Skin epidermis (tissue), 12 donors: ENCODE data around the gene CACNA2D4.

Experiments
- H3K27ac ChIP-seq, 21 experiments: fragments of 200-600 bp; sonication (generic) in 11 of 21; one replicate each; pipeline ENCODE4 v1.5.0; 2020; ENCODE audit warnings: mild to moderate bottlenecking in 3 of 21, inconsistent platforms in 2 of 21, moderate library complexity in 2 of 21
- H3K4me3 ChIP-seq, 7 experiments: fragments of 200-600 bp; sonication (generic) in 2 of 7; one replicate each; pipeline ENCODE4 v1.5.0; 2020; ENCODE audit warnings: inconsistent platforms in 2 of 7, mild to moderate bottlenecking in 2 of 7, moderate library complexity in 1 of 7

Gene CACNA2D4

GRCh38 chr12:1922075-1922709 lies 3.7 kb upstream of the CACNA2D4 start:
- Histone ChIP-seq H3K27ac (no peak overlapping the region), H3K4me3 (no peak overlapping the region)

GRCh38 chr12:1920971-1921370 lies 2.5 kb upstream of the CACNA2D4 start:
- no peak overlapping the region for H3K4me3 ChIP-seq
- no peak overlapping the region for H3K27ac ChIP-seq

- Histone ChIP-seq H3K27ac (no peak overlapping the region), H3K4me3 (no peak overlapping the region)
Observed at GRCh38 chr12:1920436-1920835, 2.0 kb upstream of the CACNA2D4 start.

DNA sequence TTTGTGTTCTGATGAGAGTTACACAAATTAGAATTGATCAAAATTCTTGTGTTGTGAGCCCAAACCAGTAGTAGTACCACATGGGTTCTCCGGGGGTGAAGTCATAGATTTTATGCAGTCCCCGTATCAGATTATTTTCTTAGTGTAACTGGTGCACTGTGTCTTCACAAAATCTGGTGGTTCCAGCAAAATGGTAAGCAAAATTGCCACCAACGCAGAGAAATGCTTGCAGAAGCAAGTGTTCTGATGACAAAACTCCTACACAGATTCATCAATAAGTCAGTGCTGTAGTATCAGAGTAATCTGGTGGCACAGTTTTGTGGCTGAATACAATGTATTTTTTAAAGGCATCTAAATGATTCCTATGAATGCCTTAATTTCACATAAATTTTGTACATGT lies 1.3 kb upstream of the CACNA2D4 start:
- H3K4me3 ChIP-seq, result no peak overlapping the region
- H3K27ac ChIP-seq, result no peak overlapping the region

DNA sequence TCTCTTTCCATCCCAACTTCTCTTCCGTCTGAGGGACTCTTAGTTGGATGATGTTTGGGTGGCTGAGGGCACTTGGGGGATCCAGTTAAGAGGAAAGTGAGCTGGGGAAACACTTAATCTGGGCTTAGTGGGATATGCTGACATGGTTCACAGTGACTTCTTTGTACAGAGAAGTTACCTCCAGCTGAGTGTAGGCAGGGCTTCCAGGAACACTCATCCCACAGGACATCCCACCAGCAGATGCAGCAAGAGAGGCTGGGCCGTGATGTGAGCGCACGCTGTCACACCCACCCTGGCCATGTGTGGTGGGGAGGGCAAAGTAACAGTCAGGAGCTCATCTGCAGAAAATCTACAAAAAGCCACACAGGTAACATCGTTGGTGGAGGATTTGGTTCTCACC lies 832 bp upstream of the CACNA2D4 start:
- H3K27ac ChIP-seq, result peak overlapping the region in 1 of 21 experiments; percentile 83

GRCh38 chr12:1918884-1919236 lies 408 bp upstream of the CACNA2D4 start:
- peak overlapping the region in 13 of 21 experiments; percentile 27 to 86 (median 72) for H3K27ac ChIP-seq
- peak overlapping the region in 3 of 7 experiments; percentile 23 to 34 (median 30) for H3K4me3 ChIP-seq

More for the DNA sequence above, 832 bp upstream of the CACNA2D4 start:
- no peak overlapping the region for H3K4me3 ChIP-seq

GRCh38 chr12:1917172-1918070 lies 1.0 kb downstream of the CACNA2D4 start:
- Histone ChIP-seq H3K27ac (peak overlapping the region; percentile 19 to 87 (median 74)), H3K4me3 (peak overlapping the region in 5 of 7 experiments; percentile 13 to 34 (median 23))

GRCh38 chr12:1916371-1917171 lies 1.9 kb downstream of the CACNA2D4 start:
- no peak overlapping the region for H3K4me3 ChIP-seq
- no peak overlapping the region for H3K27ac ChIP-seq

DNA sequence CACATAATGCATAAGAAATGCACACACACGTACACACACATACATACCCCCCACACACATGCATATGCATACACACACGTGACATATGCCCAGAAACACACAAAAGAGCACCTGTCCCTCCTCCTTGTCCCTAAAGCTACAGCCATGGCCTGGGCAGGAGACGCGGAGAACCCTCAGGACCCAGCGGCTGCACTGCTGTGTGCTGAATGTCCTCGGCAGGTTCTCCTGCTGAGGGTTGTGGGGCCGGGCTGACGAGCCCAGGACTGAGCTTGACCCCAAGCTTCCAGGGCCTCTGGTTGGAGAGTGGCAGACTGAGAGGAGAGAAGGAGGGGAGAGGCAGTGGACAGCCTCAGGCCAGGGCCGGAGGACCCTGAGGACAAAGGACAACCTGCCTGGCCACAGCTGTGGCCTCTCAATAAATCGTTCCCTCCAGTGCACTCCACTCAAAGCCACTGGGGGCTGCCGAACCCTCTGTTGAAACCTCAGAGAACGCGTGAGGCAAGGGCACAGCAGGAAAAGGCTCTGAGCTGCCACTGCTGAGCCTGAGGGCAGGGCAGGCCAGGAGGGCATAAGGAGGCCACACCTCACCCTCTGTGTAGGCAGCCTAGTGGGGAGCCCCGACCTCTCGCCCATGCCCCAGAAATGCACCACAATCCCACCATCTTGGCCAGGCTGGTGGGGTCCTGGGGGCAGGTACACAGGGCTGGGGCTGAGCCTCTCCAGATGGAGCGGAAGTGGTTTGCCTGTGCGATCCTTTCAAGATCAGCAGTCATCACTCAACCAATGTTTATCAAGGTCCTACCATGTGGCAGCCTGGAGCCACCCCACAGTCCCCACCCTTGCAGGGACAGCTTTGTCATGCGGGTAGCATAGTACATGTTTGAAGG lies 3.1 kb downstream of the CACNA2D4 start:
- no peak overlapping the region for H3K4me3 ChIP-seq
- H3K27ac ChIP-seq, result no peak overlapping the region

DNA sequence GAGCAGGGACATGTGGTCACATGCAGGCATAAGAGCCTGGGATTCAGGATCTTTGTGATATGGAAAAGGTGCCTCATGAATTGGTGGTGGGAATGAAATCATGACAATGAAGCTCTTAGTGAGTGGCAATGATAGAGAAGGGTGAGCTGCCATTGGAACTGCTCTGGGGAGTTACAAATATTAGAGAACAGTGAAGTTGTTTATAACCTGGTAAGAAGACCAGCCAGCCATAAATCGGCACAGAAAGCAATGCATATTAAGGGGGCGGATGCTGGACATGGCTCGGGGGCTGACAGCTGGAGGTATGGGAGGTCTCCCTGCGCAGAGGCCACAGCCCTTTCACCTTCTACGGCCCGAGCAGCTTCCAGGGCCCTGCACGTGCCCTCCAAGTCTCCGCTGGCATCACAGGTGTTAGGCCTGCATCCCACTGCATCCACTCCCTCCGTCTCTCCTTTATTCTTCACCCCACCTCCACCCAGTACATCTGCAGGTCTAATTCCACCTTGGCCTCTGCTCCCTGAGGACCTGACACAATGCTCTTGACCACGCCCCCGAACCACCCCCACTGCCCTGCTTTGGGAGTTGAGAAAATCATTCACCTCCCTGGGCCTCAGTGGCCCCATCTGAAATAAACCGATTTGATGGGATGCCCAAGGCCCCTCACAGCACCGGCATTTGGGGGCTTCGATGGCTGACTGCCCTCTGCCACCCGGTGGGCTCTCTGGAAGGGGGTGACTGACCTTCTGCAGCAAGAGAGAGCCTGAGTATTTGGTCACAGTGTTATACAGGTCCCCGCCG lies 4.1 kb downstream of the CACNA2D4 start:
- H3K4me3 ChIP-seq, result no peak overlapping the region
- no peak overlapping the region for H3K27ac ChIP-seq

GRCh38 chr12:1913377-1914113 lies 4.9 kb downstream of the CACNA2D4 start:
- Histone ChIP-seq H3K27ac (no peak overlapping the region), H3K4me3 (no peak overlapping the region)

DNA sequence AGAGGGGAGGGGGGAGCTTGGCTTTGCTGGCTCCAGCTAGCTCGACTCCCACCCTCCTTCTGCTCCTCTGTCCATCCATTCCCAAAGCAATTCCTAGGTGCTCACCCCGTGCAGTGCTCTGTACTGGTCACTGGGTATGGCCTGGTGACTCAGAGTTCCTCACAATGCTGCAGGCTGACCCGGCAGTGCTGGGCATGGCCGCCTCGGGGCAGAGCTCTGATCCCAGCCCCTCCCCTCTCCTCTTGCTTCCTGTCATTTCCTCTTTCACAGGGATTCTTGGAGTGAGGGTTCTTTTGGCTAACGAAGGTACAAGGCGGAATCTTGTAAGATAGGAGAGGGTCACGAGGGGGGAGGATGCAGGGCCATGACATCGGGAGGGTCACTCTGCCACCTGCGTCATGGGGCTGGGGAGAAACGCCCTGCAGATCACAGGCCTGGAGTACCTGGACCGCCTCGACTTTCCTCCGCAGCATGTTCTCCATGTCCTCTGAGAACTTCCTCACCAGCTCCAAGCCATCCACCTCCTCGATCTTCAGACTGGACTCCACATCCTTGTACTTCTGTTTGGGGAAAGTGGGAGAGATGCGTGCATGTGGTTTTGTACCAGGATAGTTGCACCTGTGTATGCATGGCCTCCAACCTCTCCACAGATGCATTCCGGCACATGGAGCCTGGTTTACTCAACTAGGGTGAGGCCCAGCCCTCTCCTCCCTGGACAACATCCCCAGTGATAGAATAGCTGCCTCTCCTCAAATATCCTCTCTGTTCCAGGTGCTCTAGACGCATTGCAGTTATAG lies 5.7 kb downstream of the CACNA2D4 start:
- Histone ChIP-seq H3K27ac (no peak overlapping the region), H3K4me3 (no peak overlapping the region)

GRCh38 chr12:1911598-1912575 lies 6.6 kb downstream of the CACNA2D4 start:
- Histone ChIP-seq H3K4me3 (no peak overlapping the region), H3K27ac (no peak overlapping the region)

GRCh38 chr12:1910468-1910867 lies 8.0 kb downstream of the CACNA2D4 start:
- no peak overlapping the region for H3K4me3 ChIP-seq
- H3K27ac ChIP-seq, result no peak overlapping the region

- Histone ChIP-seq H3K4me3 (no peak overlapping the region), H3K27ac (no peak overlapping the region)
Observed at GRCh38 chr12:1908758-1909157, 9.7 kb downstream of the CACNA2D4 start.
